ENCODE results near the gene L3MBTL4.

DNA sequence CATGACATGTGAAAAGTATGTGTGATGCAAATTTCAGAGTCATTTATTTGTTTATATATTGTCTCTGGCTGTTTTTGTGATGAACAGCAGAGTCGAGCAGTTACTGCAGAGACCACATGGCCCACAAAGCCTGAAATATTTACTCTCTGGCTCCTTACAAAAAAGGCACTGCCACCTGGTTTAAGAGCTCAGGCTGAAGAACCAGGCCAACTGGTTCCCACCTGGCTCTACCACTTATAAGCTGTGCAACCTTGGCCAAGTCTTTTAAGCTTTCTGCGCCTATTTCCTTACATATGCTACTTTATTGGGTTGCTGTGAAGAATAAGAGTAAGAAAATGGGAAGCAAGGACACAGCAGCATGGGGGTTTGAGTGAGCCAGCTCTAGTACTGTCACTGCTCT is 207.6 kb downstream of the L3MBTL4 start:
- TF ChIP-seq CTCF (conservative IDR thresholded peaks at IDR 0.05; ENCODE audit: low read depth, low read length) (no peak), EZH2 (IDR thresholded peaks at IDR 0.05; ENCODE audit: borderline replicate concordance, low read depth, low read length, poor library complexity, severe bottlenecking) (no peak)
